C1 segment of cervical spinal cord (tissue), 14 donors: ENCODE results near the gene PSMD11.
A peak's percentile ranks its signal among the peaks of the same experiment; 100 is the strongest.

ENCODE experiments used
- DNase-seq, 14 donors: peaks; one replicate each; lab custom pipeline; 2025; lab: John Stamatoyannopoulos, UW

Gene PSMD11

DNA sequence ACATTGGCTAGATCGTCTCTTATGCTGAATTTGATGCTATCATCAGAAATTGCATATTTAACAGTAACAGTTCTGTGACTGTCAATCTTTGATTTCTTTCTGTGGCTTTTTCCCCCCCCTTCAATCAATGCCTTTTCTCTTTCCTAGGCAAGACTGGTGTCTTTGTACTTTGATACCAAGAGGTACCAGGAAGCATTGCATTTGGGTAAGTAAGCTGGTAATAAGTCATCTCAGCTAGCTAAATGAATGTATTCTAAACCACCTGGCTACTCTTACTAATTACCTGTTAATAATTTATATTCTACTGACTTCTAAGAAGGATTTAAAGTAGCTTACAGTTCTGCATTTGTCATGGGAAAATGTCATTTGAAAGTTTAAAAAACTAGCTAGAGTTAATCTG lies 20.1 kb downstream of the PSMD11 start:
- no peak for DNase-seq

- no peak for DNase-seq
These were observed 23.6 kb downstream of the PSMD11 start for GRCh38 chr17:32467949-32468348.

- no peak for DNase-seq
These were observed 26.3 kb downstream of the PSMD11 start for GRCh38 chr17:32470405-32471167.

- DNase-seq = no peak
These were observed 27.3 kb downstream of the PSMD11 start for GRCh38 chr17:32471652-32472051.

GRCh38 chr17:32475258-32475657 lies 30.9 kb downstream of the PSMD11 start:
- no peak for DNase-seq

- no peak for DNase-seq
These were observed 32.9 kb downstream of the PSMD11 start for GRCh38 chr17:32477220-32477619.

DNA sequence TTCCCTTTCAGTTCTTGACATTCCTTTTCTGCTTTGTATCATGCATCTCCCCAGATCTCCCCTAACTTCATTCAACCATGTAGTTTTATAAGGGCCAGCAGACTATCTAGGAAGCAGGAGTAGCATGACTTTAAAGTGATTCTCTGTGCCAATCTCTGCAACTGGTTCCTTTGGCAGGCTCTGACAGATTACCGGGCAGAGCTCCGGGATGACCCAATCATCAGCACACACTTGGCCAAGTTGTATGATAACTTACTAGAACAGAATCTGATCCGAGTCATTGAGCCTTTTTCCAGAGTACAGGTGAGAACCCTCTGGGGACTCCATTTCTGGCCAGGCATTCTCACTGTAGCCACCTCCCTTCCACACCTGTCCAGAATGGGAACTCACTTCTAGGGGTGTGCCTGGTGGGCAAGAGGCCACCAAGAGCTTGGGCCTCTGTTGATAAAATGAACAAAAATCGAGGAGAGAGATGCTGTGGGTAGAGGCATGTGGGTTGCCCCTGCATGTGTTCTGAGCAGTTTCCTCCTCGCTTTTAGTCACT lies 34.8 kb downstream of the PSMD11 start:
- no peak for DNase-seq

- DNase-seq = no peak
These were observed 36.9 kb downstream of the PSMD11 start for GRCh38 chr17:32481193-32481592.

DNA sequence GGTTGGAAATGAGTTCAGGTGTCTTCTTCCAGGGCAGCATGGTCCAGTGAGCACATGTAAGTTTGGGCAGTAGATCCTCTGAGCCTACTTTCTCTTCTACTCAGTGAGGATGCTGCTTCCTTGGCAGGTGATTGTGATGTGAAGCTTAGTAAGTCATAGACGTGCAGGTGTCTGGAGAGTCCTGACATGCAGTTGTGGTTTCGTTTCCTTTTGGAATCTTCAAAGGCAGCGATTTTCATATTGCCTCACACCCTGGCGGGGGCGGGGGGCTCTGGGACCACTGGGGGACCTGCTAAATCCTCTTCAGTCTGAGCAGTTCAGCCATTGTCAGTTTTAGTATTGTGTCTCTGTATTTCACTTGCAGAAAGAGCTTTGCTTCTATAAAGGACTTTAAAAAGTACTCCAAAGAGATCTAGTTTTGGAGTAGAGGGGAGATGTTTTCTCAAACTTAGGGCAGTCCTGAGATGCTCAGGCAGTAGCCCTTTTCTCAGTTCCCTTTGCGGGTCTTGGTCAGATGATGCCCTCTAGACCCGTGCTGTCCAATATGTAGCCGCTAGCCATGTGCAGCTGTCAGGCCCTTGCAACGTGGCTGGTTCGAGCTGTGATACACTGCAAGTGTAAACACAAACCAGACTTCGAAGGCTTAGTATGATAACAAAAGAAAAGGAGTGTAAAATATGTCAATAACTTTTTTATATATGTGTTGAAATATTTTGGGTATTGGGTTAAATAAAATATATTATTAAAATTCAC lies 38.4 kb downstream of the PSMD11 start:
- peak in 1 of 14 donors; percentile 12 for DNase-seq

- peak in 12 of 14 donors; percentile 66 to 92 (median 82) for DNase-seq
These were observed 39.2 kb downstream of the PSMD11 start for GRCh38 chr17:32483451-32484019.

- peak in 1 of 14 donors; percentile 71 for DNase-seq
These were observed 39.7 kb downstream of the PSMD11 start for GRCh38 chr17:32484041-32484461.

- no peak for DNase-seq
These were observed 40.3 kb downstream of the PSMD11 start for GRCh38 chr17:32484628-32485027.

GRCh38 chr17:32485261-32486110 lies 41.2 kb downstream of the PSMD11 start:
- DNase-seq = peak in 1 of 14 donors; percentile 22

- DNase-seq = peak in 12 of 14 donors; percentile 59 to 89 (median 76)
These were observed 41.9 kb downstream of the PSMD11 start for GRCh38 chr17:32486111-32486700.

DNA sequence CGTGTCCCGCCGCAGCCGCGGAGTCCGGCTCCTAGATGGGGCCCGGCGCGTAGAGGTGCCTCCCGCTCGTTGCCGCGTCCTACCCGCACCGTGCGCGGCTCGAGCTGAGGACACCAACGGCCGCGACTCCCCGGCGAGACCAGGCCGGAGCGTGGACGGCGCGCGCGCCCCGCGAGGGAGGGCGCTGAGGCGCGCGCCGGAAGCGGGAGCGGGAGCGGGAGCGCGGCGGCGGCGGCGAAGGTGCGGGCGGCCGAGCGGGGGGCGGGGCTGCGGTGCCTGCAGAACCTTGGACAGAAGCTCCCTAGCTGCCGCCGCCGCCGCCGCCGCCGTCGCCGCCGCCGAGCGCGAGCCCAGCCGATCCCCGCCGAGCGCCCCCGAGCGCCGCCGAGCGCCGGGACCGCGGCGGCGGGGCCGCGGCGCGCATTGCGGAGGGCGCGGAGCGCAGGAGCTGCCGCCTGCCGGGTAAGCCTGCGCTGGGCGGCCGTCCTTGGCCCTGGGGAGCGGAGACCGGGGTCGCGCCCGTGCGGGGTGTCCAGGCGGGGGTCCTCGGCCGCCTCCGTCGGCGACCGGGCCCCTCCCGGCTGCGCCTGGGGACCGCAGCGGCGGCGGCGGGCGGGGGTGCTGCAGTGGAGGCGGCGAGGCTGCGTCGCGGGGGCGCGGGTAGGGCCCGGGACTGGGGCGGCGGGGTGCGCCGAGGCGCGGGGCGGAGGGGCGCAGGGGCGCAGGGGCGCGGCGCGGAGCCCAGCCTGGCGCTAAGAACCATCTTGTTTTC lies 42.6 kb downstream of the PSMD11 start, which contains the start of gene CDK5R1:
CDK5R1 (plus strand) TSS at position 293 of the 772 bp plus-strand sequence. CDS start 628 bp downstream, outside the sequence.
- peak in 9 of 14 donors; percentile 59 to 87 (median 75) for DNase-seq

- peak in 3 of 14 donors; percentile 32 to 71 (median 42) for DNase-seq
These were observed 43.3 kb downstream of the PSMD11 start for GRCh38 chr17:32487473-32488176.

GRCh38 chr17:32488177-32488542 lies 43.9 kb downstream of the PSMD11 start:
- DNase-seq = peak in 1 of 14 donors; percentile 31

DNA sequence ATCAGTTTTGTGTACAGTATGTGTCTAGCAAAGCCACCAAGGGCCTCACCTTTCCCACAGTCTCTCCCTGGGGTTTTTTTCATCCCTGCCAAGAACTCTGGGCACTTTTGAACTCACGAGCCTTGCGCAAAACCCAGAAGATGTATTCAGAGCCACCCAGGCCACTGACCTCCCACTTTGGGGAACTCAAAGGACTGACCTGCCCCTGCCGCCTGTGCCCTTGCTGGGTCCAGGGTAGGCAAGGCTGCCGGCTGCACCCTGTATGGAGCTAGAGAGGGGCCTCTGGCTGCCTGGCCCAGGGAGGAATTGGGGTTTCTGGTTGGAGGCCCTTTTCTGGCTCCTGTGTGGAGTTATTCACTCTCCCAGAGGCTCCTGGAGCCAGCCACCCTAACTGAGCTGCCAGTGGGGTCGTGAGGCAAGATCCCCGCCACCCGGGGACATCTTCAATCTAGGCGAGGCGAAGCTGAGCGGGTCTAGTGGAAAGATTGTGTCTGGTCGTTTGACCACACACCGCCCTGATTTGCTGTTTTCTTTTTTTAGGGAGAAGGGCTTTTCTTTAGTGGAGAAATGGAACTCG lies 44.4 kb downstream of the PSMD11 start:
- no peak for DNase-seq
